ENCODE results near the gene TMCO6. TPM values are rescaled to one million over a fixed set of nuclear protein-coding genes. Genes with fewer than 3 reads are reported as not detected.

The TMCO6 gene
- total and polyA plus RNA-seq, 3 donors from 2014 or later = 34.5 to 103 (median 58.0) TPM

DNA sequence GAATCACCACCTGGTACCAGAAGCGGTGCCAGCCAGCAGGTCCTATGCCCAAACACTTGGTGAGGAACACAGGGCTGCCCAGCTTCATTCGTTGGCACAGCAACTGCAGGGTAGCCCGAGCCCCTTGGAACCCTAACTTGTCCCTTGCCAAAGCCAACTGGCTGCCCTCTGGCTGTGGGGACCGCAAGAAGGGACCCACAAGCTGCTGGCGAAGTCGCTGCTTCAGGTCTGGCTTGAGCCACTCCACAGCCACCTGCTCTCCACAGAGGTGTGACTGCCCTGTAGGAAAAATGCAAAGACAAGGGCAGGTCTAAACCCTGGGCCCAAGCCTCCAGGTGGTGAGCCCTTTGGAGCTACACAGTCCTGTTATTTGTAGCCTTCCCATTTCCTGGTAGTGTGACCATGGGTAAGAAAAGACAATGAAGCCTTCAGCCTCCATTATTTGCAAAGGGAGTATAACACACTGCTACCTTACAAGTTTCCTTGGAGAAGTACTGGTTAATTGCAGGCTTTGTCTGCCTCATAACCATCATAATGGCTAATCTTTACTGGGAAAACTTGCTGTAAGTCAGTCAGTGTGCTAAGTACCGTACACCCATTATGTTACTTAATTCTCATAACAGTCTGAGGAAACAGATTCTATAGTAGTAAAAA, 32.3 kb downstream of the TMCO6 start:
- 63 to 92% methylated on average over 1 to 5 of the region's 7 CpGs for whole genome bisulfite sequencing, 2 donors

DNA sequence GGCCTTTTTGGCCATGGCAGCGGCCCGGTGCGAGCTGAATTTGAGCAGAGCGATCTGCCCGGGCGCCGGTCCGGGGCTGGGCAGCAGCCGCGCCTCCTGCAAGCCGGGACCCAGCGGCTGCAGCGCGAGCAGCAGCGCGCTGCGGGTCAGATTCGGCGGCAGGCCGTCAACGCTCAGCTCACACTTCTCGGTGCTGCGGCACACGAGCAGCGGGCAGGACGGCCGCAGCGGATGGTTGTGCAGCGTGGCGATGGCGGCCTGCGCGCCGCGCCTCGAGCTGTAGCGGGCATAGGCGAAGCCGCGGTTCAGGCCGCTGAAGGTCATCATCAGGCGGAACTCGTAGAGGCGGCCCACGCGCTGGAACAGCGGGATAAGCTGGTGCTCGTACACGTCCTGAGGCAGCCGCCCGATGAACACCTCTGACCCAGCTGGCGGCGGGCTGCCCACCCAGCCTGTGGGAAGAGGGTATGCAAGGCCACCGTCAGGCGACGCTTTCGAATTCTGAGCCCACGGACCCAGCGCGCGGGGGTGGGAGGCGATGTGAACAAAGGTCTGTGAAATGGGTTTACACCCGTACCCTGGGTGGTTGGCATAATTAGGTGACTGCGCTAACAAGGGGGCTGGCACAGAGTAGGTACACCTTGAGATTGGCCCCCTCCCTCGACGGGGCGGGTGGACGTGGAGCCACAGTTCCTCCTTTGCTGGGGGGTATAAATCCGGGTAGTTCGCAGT, 33.4 kb downstream of the TMCO6 start:
- no peaks in the 10 kb centered on the region for H3K9me3 ChIP-seq
- H3K4me3 ChIP-seq = peak overlapping the region; percentile 38 to 39
- no peaks in the 10 kb centered on the region for H3K27me3 ChIP-seq
- H3K4me1 ChIP-seq = no peaks in the 10 kb centered on the region
- 46 to 61% methylated on average over 15 to 70 of the region's 70 CpGs for WGBS, 2 donors
- no peak overlapping the region for H3K27ac ChIP-seq
- DNase-seq = peak; percentile 41
- TF ChIP-seq, protein P1, sequence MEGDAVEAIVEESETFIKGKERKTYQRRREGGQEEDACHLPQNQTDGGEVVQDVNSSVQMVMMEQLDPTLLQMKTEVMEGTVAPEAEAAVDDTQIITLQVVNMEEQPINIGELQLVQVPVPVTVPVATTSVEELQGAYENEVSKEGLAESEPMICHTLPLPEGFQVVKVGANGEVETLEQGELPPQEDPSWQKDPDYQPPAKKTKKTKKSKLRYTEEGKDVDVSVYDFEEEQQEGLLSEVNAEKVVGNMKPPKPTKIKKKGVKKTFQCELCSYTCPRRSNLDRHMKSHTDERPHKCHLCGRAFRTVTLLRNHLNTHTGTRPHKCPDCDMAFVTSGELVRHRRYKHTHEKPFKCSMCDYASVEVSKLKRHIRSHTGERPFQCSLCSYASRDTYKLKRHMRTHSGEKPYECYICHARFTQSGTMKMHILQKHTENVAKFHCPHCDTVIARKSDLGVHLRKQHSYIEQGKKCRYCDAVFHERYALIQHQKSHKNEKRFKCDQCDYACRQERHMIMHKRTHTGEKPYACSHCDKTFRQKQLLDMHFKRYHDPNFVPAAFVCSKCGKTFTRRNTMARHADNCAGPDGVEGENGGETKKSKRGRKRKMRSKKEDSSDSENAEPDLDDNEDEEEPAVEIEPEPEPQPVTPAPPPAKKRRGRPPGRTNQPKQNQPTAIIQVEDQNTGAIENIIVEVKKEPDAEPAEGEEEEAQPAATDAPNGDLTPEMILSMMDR (IDR thresholded peaks at IDR 0.05) = no peak
- TF ChIP-seq POLR2A (IDR thresholded peaks at IDR 0.05) = no peak
- no peaks in the 10 kb centered on the region for H3K36me3 ChIP-seq (ENCODE audit: low read depth, missing control alignments)
- intact Hi-C loops (cut with DNase I; ENCODE audit: low total_unique reads) = no loop called here

More for the DNA sequence above, 32.3 kb downstream of the TMCO6 start:
- no peak for TF ChIP-seq POLR2A (IDR thresholded peaks at IDR 0.05)
- TF ChIP-seq, protein P1 (IDR thresholded peaks at IDR 0.05) = no peak
- no peaks in the 10 kb centered on the region for H3K4me1 ChIP-seq
- no peak overlapping the region for H3K27ac ChIP-seq
- DNase-seq = no peak
- no peaks in the 10 kb centered on the region for H3K36me3 ChIP-seq (ENCODE audit: low read depth, missing control alignments)
- no peaks in the 10 kb centered on the region for H3K9me3 ChIP-seq
- no peaks in the 10 kb centered on the region for H3K27me3 ChIP-seq
- peak overlapping the region in 1 of 2 donors; percentile 38 for H3K4me3 ChIP-seq
- intact Hi-C loops (cut with DNase I; ENCODE audit: low total_unique reads) = no loop called here

DNA sequence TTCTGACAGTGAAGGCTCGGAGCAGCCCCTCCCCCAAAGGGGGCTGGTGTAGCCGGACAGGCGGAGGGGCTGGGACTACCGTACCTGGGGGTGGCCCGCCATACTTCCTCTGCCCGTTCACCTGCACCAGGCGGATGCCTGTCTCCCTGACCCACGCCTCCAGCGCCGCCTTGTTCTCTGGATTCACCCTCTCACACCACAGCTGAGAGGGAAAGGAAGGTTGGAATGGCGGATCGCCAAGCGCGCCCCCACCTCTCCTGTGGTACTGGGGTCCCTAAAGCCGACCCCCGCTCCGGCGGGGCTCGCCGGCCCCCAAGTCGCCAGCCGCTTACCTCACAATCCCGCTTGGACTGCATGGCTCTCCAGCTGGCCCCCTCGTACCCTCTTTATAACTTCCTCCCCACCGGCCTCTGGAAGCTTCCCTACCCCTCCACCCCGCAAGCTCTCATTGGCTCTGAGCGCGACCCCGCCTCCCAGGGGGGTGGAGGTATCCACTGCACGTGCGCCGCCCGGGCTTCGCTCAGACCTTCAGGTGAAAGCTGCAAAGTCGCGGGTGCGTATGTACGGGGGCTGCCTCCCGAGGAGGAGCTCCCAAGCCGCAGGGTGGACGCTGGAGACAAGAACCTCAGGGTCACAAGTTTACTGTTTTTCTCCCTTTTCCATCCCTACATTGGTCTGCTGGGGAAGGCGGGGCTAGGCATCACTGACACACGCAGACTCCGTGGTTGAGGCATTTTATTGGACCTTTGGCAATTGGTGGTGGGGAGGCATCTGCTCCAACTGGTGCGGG, 34.1 kb downstream of the TMCO6 start, which contains the start of gene DND1:
TSS of gene DND1 (minus strand) at position 390 of the 790 bp plus-strand sequence. CDS start at position 356, 34 bp downstream.
- Histone ChIP-seq H3K4me1 (no peaks in the 10 kb centered on the region), H3K4me3 (peak within 1 kb of the TSS; percentile 38 to 39), H3K27ac (peak within 1 kb of the TSS in 1 of 2 donors; percentile 24), H3K36me3 (ENCODE audit: low read depth, missing control alignments) (no peaks in the 10 kb centered on the region), H3K27me3 (no peaks in the 10 kb centered on the region), H3K9me3 (no peaks in the 10 kb centered on the region)
- 68 to 72% methylated on average over 41 to 45 of the region's 45 CpGs for WGBS, 2 donors
- TF ChIP-seq, protein P1 (IDR thresholded peaks at IDR 0.05) = no peak
- TF ChIP-seq POLR2A (IDR thresholded peaks at IDR 0.05) = no peak
- intact Hi-C loops (cut with DNase I; ENCODE audit: low total_unique reads) = no loop called here
- peak; percentile 64 for DNase-seq

DNA sequence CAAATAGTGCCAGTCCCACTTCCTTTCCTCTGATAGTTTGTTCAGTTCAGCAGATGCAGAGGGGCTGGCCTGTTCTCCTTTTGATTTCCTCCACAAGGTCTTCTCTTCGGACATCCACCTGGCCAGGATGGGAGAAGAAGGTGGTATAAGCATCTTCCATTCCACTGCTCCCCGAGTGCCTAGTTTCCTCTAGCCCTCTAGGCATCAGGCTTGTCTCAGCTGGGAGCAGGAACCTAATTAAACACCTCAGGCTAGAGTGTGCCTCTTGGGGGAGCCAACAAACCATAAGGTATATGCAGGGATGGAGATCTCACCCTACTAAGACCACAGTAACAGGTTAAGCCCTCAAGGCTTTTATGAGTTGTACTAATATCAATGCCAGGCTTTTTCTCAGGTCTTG, 35.0 kb downstream of the TMCO6 start:
- Histone ChIP-seq H3K4me3 (peak overlapping the region in 1 of 2 donors; percentile 38), H3K4me1 (no peaks in the 10 kb centered on the region), H3K9me3 (no peaks in the 10 kb centered on the region), H3K27me3 (no peaks in the 10 kb centered on the region), H3K27ac (no peak overlapping the region), H3K36me3 (ENCODE audit: low read depth, missing control alignments) (no peaks in the 10 kb centered on the region)
- WGBS, 2 donors = 78 to 80% methylated on average over 2 of the region's 2 CpGs
- intact Hi-C loops (cut with DNase I; ENCODE audit: low total_unique reads) = no loop called here
- TF ChIP-seq, protein P1 (IDR thresholded peaks at IDR 0.05) = no peak
- no peak for TF ChIP-seq POLR2A (IDR thresholded peaks at IDR 0.05)
- DNase-seq = no peak
